NCI-H2107 treated with DMSO at 0.1 percent for 48 hours (cell line): ENCODE results near the gene PPP6C.
A peak's percentile ranks its signal among the peaks of the same experiment; 100 is the strongest.
"Not testable (repeated sequence)": the region's sequence is repeated elsewhere in the genome, so short reads cannot be mapped to it uniquely, and the experiment has no call there.

Experiments
- DNase-seq: peaks from one replicate; lab custom pipeline; 2025; ENCODE audit not compliant: unreplicated experiment; lab: John Stamatoyannopoulos, UW

Gene PPP6C

GRCh38 chr9:125183054-125183453, 6.5 kb downstream of the PPP6C start:
- no peak for DNase-seq

- not testable (repeated sequence) for DNase-seq
Observed at GRCh38 chr9:125181756-125182155, 7.8 kb downstream of the PPP6C start.

GRCh38 chr9:125180876-125181275, 8.7 kb downstream of the PPP6C start:
- DNase-seq: no peak

- DNase-seq: not testable (repeated sequence)
Observed at GRCh38 chr9:125179776-125180175, 9.8 kb downstream of the PPP6C start.

DNA sequence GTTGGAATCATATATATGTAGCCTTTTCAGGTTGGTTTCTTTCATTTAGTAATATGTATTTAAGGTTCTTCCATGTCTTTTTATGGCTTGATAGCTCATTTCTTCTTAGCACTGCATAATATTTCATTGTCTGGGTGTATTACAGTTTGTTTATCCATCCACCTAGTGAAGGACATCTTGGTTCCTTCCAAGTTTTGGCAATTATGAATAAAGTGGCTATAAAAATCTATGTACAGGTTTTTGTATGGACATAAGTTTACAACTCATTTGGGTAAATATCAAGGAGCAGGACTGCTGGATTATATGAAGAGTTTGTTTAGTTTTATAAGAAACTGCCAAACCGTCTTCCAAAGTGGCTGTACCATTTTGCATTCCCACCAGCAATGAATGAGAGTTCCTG, 11.7 kb downstream of the PPP6C start:
- no peak for DNase-seq

- no peak for DNase-seq
Observed at GRCh38 chr9:125176636-125177035, 13.0 kb downstream of the PPP6C start.

- no peak for DNase-seq
Observed at GRCh38 chr9:125172031-125172755, 17.4 kb downstream of the PPP6C start.

DNA sequence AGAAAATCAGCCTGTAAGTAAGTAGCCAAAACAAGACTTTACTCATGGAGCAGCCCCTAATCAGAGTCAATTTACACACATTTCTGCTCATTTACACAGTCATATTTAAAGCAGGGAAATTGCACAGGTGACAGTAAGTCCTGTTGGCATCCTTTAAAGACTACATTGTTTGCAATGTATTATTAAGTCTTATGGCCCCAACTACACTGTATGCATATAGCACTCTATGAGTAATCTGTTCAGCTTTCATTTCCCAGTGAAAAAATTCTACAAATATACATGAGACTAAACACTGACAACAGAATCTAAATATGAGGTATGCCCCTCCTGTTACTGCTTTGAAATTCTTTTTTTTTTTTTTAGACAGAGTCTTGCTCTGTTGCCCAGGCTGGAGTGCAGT, 19.7 kb downstream of the PPP6C start:
- DNase-seq: no peak

GRCh38 chr9:125166762-125167161, 22.8 kb downstream of the PPP6C start:
- DNase-seq: no peak

DNA sequence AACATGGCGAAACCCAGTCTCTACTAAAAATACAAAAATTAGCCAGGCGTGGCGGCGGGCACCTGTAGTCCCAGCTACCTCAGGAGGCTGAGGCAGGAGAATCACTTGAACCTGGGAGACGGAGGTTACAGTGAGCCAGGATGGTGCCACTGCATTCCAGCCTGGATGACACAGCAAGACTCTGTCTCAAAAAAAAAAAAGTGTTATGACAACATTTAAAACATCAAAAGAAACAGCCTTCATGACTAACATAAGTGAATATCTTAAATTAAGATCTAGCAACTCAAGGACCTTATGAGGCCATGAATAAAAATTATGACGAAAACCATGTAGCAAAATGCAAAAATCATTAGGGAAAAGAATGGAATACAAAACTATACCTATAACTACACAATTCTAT, 26.7 kb downstream of the PPP6C start:
- not testable (repeated sequence) for DNase-seq

- no peak for DNase-seq
Observed at GRCh38 chr9:125161284-125161918, 28.2 kb downstream of the PPP6C start.

DNA sequence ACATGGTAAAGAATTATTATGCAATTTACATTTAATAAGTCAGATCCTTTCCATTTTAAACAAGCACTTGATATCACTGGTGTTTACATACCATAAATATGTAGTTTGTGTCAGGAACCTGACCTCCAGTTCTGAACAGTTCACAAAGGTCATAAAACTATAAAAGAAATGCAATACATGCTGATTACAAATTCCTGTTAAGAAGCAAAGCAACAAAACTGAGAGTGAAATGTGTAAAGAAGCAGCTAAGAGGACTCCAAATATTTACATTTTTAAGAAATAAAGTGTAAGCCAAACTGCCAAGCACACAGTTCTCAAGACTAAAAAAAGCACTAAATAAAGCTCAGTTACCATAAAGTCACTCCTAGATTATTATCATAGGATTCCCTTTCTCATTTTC, 28.9 kb downstream of the PPP6C start:
- no peak for DNase-seq

GRCh38 chr9:125156551-125156950, 33.1 kb downstream of the PPP6C start:
- no peak for DNase-seq

GRCh38 chr9:125153712-125154367, 35.8 kb downstream of the PPP6C start:
- DNase-seq: no peak

GRCh38 chr9:125151730-125152129, 37.9 kb downstream of the PPP6C start:
- no peak for DNase-seq

DNA sequence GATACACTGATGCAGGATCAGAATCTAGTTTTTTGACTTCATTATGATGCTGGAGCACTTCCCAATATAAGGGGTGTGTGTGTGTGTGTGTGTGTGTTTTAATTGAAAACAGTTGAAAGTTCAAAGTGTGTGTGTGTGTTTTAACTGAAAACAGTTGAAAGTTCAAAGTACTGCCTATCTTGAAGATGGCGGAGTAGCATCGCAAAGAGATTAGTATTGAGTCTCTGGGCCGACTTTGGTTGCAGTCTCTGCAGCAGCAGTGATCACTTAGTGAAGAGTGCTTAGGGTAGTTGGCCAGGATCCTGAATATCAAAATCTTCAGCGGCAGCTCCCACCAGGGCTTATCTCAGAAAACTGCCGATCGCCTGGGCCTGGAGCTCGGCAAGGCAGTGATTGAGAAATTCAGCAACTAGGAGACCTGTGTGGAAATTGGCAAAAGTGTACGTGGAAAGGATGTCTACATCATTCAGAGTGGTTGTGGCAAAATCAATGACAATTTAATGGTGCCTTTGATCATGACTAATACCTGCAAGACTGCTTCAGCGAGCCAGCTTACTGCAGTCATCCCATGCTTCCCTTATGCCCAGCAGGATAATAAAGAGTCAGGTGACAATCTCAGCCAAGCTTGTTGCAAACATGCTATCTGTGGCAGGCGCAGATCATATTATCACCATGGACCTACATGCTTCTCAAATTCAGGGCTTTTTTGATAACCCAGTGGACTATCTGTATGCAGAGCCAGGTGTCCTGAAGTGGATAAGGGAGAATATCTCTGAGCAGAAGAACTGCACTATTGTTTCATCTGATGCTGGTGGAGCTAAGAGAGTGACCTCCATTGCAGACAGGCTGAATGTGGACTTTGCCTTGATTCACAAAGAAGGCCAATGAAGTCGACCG, 39.0 kb downstream of the PPP6C start:
- no peak for DNase-seq

- no peak for DNase-seq
Observed at GRCh38 chr9:125147401-125147951, 42.1 kb downstream of the PPP6C start.

GRCh38 chr9:125146247-125146646, 43.4 kb downstream of the PPP6C start:
- DNase-seq: no peak

GRCh38 chr9:125145425-125145824, 44.2 kb downstream of the PPP6C start:
- no peak for DNase-seq

DNA sequence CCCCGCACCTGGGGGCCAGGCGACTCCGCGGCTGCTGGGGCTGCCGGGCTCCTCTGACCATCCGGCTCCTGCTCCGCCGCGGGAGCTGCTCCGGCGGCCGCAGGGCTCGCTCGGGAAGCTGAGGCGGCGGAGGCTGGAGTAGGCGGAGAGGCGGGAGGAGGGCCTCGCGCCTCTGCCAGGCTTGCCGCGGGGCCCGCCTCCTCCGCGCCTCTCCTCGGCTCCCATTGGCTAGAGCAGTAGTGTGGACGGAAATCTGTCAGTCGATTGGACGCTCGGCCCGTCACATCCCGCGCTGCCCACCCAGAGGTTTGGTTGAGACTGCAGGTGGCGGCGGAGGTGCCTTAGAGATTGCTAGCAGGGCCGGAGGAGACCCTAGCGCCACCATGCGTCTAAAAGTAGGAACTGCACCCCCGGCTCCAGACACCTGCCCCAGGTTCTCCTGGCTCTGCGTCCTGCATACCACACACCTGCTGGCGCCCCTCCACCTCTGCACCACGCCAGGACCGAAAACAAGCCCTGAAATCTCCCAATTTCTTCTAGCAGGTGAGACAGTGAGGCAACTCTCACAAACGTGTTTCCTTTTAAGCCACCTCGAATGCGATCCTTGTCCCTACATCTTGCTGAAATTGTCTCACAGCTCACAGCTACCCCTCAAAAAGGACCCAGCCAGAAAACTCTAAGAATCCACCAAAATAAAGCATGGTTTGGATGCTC, 46.1 kb downstream of the PPP6C start, which contains the start of gene SCAI:
TSS of gene SCAI (minus strand) at position 152 of the 714 bp plus-strand sequence. CDS start at position 61, 91 bp downstream.
- peak; percentile 95 for DNase-seq
